COLO668 (cell line): Measurements from ENCODE around the gene TNFSF12.
A peak's percentile ranks its signal among the peaks of the same experiment; 100 is the strongest.

Experiments
- DNase-seq: peaks from one replicate; lab custom pipeline; 2025; ENCODE audit not compliant: unreplicated experiment; lab: John Stamatoyannopoulos, UW

The TNFSF12 gene

DNA sequence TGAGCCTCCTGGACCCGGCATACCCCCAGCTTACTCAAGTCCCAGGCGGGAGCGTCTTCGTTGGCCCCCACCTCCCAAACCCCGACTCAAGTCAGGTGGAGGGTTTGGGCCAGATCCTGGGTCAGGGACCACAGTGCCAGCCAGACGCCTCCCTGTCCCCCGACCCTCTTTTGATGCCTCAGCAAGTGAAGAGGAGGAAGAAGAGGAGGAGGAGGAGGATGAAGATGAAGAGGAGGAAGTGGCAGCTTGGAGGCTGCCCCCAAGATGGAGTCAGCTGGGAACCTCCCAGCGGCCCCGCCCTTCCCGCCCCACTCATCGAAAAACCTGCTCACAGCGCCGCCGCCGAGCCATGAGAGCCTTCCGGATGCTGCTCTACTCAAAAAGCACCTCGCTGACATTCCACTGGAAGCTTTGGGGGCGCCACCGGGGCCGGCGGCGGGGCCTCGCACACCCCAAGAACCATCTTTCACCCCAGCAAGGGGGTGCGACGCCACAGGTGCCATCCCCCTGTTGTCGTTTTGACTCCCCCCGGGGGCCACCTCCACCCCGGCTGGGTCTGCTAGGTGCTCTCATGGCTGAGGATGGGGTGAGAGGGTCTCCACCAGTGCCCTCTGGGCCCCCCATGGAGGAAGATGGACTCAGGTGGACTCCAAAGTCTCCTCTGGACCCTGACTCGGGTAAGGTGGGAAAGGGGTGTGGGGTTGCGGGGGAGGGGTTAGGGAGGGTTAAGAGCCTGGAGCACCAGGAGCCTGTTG lies 14.4 kb downstream of the TNFSF12 start:
- no peak for DNase-seq

- no peak for DNase-seq
Measured at GRCh38 chr17:7569571-7569970, 20.7 kb downstream of the TNFSF12 start.

- DNase-seq, result no peak
Measured at GRCh38 chr17:7570351-7570750, 21.5 kb downstream of the TNFSF12 start.

GRCh38 chr17:7572338-7572587 lies 23.4 kb downstream of the TNFSF12 start:
- no peak for DNase-seq

- peak; percentile 95 for DNase-seq
Measured at GRCh38 chr17:7572588-7573323, 23.9 kb downstream of the TNFSF12 start.

DNA sequence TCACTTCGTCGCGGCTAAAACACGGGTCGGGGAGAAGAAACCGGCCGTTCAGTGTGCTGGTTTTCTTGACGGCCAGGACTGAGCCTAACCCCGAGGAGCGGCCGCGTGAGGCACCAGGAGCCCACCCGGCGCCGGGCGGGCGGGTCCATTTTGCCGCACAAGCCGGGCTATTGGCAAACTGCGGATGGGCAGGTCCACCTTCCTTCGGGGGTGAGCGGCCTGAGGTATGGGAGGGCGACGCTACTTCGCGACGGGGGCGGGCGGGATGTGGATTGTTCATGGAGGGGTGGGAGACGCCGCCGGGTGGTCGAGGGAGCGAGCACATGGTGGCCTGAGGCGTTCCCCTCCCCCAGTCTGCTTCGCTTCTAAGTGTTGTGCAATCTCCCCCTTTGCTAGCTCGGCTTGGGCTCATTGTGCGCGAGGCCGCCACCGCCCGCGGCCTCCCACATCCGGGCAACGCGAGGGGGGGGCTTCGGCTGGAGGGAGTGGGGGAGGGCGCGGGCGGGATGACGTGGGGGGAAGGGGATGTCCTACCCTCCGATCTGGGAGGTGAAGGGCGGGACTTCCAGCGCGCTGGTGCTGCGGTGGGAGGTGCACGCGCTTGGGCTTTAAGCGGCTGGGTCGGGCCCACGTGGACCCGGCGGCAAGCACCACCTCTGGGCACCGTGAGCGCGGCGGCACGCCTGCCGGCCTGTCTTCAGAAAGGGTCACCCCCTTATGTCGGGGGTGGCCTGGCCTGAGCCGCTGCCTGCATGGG lies 24.6 kb downstream of the TNFSF12 start:
- peak; percentile 85 for DNase-seq

- no peak for DNase-seq
Measured at GRCh38 chr17:7574176-7574953, 25.5 kb downstream of the TNFSF12 start.

- no peak for DNase-seq
Measured at GRCh38 chr17:7575481-7575883, 26.6 kb downstream of the TNFSF12 start.

GRCh38 chr17:7575959-7576358 lies 27.1 kb downstream of the TNFSF12 start:
- no peak for DNase-seq

GRCh38 chr17:7576432-7576937 lies 27.6 kb downstream of the TNFSF12 start:
- DNase-seq, result no peak

DNA sequence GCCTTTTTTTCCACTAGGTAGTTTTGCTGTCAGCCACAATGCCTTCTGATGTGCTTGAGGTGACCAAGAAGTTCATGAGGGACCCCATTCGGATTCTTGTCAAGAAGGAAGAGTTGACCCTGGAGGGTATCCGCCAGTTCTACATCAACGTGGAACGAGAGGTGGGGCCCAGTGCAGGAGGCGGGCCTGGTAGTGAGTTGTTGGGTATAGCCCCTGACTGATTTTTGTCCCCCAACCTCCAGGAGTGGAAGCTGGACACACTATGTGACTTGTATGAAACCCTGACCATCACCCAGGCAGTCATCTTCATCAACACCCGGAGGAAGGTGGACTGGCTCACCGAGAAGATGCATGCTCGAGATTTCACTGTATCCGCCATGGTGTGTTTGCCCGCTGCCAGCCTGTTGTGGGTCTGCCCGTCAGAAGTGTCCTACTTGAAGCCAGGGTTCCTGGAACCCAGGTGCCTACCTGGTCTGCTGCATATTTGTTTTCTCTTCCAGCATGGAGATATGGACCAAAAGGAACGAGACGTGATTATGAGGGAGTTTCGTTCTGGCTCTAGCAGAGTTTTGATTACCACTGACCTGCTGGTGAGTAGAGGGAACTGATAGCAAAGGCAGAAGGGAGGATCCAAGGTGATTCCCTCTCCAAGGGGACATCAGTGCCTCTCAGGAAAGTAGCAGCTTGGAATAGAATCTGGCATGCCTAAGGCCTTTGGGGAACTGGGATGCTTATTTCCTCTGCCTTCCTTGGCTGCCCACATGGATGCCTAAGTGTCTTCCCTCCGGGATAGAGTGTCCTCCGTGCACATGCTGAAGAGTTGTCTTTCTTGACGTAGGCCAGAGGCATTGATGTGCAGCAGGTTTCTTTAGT lies 28.7 kb downstream of the TNFSF12 start:
- DNase-seq, result no peak

DNA sequence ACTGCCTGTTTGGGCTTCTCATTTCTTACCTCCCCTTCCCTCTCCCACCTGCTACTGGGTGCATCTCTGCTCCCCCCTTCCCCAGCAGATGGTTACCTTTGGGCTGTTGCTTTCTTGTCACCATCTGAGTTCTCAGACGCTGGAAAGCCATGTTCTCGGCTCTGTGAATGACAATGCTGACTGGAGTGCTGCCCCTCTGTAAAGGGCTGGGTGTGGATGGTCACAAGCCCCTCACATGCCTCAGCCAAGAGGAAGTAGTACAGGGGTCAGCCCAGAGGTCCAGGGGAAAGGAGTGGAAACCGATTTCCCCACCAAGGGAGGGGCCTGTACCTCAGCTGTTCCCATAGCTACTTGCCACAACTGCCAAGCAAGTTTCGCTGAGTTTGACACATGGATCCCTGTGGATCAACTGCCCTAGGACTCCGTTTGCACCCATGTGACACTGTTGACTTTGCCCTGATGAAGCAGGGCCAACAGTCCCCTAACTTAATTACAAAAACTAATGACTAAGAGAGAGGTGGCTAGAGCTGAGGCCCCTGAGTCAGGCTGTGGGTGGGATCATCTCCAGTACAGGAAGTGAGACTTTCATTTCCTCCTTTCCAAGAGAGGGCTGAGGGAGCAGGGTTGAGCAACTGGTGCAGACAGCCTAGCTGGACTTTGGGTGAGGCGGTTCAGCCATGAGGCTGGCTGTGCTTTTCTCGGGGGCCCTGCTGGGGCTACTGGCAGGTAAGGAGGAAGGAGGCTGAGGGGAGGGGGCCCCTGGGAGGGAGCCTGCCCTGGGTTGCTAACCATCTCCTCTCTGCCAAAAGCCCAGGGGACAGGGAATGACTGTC lies 30.4 kb downstream of the TNFSF12 start, which contains the start of gene CD68:
CD68 (plus strand) TSS at position 638 of the 833 bp plus-strand sequence; CDS start at position 678, 40 bp downstream.
- peak; percentile 13 for DNase-seq

- DNase-seq, result peak; percentile 8
Measured at GRCh38 chr17:7579834-7580603, 31.2 kb downstream of the TNFSF12 start.

DNA sequence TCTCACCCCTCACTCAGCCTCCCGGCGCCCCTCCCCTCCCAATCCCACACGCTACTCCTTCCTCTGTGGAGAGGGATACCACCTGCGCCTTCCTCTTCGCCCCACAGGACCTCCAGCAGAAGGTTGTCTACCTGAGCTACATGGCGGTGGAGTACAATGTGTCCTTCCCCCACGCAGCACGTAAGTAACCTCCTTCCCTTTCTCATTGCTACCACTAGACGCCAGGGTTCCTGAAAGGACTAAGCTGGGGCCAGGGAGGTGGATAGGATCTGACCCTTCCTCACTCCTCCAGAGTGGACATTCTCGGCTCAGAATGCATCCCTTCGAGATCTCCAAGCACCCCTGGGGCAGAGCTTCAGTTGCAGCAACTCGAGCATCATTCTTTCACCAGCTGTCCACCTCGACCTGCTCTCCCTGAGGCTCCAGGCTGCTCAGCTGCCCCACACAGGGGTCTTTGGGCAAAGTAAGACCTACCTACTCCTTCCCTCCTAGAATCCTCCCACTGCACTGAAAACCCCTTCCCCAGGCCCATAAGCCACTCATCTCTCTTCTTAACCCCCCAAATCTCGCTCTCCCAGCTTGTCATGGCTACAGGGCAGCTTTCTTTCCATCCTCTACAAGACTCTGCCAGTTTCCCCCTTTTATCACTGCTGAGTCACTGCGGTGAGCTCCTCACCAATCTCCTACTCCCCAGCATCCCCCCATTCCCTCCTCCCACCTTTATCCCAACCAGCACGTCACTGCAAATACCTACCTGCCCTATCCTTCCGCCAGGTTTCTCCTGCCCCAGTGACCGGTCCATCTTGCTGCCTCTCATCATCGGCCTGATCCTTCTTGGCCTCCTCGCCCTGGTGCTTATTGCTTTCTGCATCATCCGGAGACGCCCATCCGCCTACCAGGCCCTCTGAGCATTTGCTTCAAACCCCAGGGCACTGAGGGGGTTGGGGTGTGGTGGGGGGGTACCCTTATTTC lies 32.0 kb downstream of the TNFSF12 start:
- DNase-seq, result no peak

DNA sequence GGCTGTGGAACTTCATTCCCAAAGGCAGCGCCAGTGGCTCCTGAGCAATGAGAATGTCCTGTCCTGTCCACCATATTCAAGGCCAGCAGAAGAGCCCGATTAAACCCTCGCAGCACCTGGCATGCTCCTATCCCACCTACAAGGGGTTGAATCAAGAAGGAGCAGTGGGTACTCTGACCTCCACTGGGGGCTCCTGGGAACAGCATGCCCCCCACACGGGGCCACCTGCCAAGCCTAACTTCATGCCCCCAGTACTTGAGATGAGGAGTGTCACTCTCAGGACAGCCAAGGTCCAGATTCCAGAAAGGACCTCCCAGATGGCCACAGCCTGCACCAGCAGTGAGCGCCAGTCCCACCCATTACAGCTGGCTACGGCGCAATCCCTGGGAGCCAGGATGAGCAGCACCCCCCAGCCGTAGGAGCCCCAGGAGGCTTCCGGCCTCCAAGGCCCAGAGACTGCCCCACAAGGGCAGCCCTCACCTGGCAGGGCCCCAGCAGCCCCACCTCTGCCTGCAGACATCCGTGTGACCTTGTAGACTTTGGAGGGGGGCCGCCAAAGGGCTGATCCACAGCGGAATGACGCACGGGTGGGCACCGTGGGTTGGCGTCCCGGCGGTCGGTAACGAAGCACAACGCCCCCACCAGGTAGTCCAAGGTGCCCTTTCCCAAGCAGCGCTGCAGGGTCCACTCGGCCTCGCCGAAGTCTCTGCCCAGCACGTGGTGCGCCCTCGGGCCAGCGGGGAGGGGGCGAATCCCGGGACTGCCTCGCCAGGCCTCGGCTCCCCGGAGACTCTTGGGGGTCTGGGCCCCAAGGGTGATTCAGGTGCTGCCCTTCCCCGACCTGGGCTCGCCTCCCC lies 33.8 kb downstream of the TNFSF12 start:
- peak; percentile 31 for DNase-seq
